Body of pancreas (tissue), 4 donors: ENCODE data around the gene DNM2. TPM values are rescaled to one million over a fixed set of nuclear protein-coding genes. Genes with fewer than 3 reads are reported as not detected.

Experiments used
- ATAC-seq: fragments of 150-250 bp; one replicate; pipeline ENCODE4 v1.9.1; 2016
- DNase-seq, 4 donors: peaks; one replicate each; pipeline ENCODE4 v3.0.0-alpha.2; 2019
- H3K27ac ChIP-seq, 4 donors: fragments of 200-600 bp; sonication (generic); 1 replicate in 3 of 4; 2 replicates in 1 of 4; pipeline versions ENCODE4 v1.5.1 to v1.6.1; 2016 to 2019; ENCODE audit warnings: mild to moderate bottlenecking in 1 of 4, mixed read lengths in 1 of 4, moderate library complexity in 1 of 4
- H3K27me3 ChIP-seq, 2 donors: fragments of 200-600 bp; sonication (generic); one replicate each; pipeline ENCODE4 v1.6.0; 2016; ENCODE audit warnings: mild to moderate bottlenecking in 1 of 2
- H3K36me3 ChIP-seq, 2 donors: fragments of 200-600 bp; sonication (generic); replicated peaks in 1 of 2; 2 replicates each; pipeline ENCODE4 v1.5.1; 2016; ENCODE audit warnings: low read depth in 2 of 2; ENCODE audit not compliant: insufficient read depth in 1 of 2
- H3K4me1 ChIP-seq: fragments of 200-600 bp; sonication (generic); one replicate; pipeline ENCODE4 v1.6.0; 2016
- H3K4me3 ChIP-seq, 2 donors: fragments of 200-600 bp; sonication (generic); 1 replicate in 1 of 2; 2 replicates in 1 of 2; pipeline ENCODE4 v1.5.1; 2016 to 2019
- H3K9me3 ChIP-seq, 3 donors: fragments of 200-600 bp; sonication (generic); 1 replicate in 2 of 3; 2 replicates in 1 of 3; pipeline ENCODE4 v1.5.1; 2016
- CTCF ChIP-seq, 7 experiments: fragments of 450-650 bp in 4 of 7; fragments of 200-600 bp in 3 of 7; sonication (generic) in 3 of 7; IDR thresholded peaks; one replicate each; pipeline ENCODE4 v1.5.1; 2016 to 2019; ENCODE audit warnings: antibody characterized with exemption in 7 of 7
- POLR2A ChIP-seq, 3 donors: fragments of 450-650 bp; IDR thresholded peaks; one replicate each; pipeline ENCODE4 v1.6.1; 2016; ENCODE audit warnings: antibody characterized with exemption in 3 of 3, mild to moderate bottlenecking in 2 of 3
- WGBS, 2 donors: methylation state at CpG; one replicate each; pipeline ENCODE4 v1.1.5; 2017; 5-methylcytosine and 5-hydroxymethylcytosine counted together
- intact Hi-C: fragments of 100-400 bp; cut with DNase I; formaldehyde crosslinking; loops from one replicate; pipeline ENCODE4 v1.15.1; 2023
- total RNA-seq, 2 donors: library from RNA; depleted of rRNA; stranded (reverse); fragments of >200 nt; gene quantifications; one replicate each; pipeline ENCODE4 v1.1.0, GENCODE V29; 2016

The DNM2 gene
- total RNA-seq, 2 donors from 2014 or later = 98.6 to 158 TPM

- intact Hi-C loops = no loop called here
- no peaks in the 10 kb centered on the region for H3K36me3 ChIP-seq
- TF ChIP-seq POLR2A (IDR thresholded peaks at IDR 0.05) = no peak
- TF ChIP-seq CTCF (IDR thresholded peaks at IDR 0.05) = no peak
- H3K9me3 ChIP-seq = no peaks in the 10 kb centered on the region
- H3K4me3 ChIP-seq = no peak overlapping the region
- no peak overlapping the region for H3K27ac ChIP-seq
- WGBS, 2 donors = 95% methylated on average over 10 to 16 of the region's 16 CpGs
- no peak for ATAC-seq
- H3K4me1 ChIP-seq = peaks cover under 1% of the 10 kb centered on the region
- no peaks in the 10 kb centered on the region for H3K27me3 ChIP-seq
- no peak for DNase-seq
Observed at GRCh38 chr19:10707440-10707839, 10.4 kb upstream of the DNM2 start.

DNA sequence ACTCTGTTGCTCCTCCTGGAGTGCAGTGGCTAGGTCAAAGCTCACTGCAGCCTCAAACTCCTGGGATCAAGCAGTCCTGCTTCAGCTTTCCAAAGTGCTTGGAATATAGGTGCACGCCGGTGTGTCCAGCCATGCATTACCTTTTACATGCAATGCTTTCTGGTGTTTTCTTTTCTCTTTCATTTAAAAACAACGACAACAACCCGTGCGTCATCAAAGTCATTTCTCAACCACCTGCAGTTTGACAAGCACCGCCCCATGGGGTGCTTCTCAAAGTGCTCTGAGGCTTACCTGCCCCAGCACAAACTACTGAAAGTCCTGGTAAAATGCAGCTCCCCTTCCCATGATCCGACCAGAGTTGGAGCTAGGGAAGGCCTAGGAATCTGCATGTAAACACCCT lies 9.6 kb upstream of the DNM2 start:
- intact Hi-C loops = no loop called here
- Histone ChIP-seq H3K4me1 (no peaks in the 10 kb centered on the region), H3K4me3 (no peak overlapping the region), H3K27ac (no peak overlapping the region), H3K9me3 (no peaks in the 10 kb centered on the region), H3K27me3 (no peaks in the 10 kb centered on the region), H3K36me3 (no peaks in the 10 kb centered on the region)
- ATAC-seq = no peak
- TF ChIP-seq POLR2A (IDR thresholded peaks at IDR 0.05) = no peak
- no peak for TF ChIP-seq CTCF (IDR thresholded peaks at IDR 0.05)
- WGBS, 2 donors = 92 to 94% methylated on average over 7 of the region's 7 CpGs
- DNase-seq = no peak

GRCh38 chr19:10712045-10712444 lies 5.8 kb upstream of the DNM2 start:
- Histone ChIP-seq H3K4me1 (peaks cover 4% of the 10 kb centered on the region), H3K4me3 (no peak overlapping the region), H3K9me3 (no peaks in the 10 kb centered on the region), H3K27ac (no peak overlapping the region), H3K27me3 (no peaks in the 10 kb centered on the region), H3K36me3 (no peaks in the 10 kb centered on the region)
- ATAC-seq = no peak
- intact Hi-C loops = loop anchor here (10.0 kb wide), 2 partner anchors 53 to 133 kb away; partner anchors contain the start of gene C19orf38
- no peak for DNase-seq
- WGBS, 2 donors = 88% methylated on average over 14 of the region's 14 CpGs
- no peak for TF ChIP-seq CTCF (IDR thresholded peaks at IDR 0.05)
- no peak for TF ChIP-seq POLR2A (IDR thresholded peaks at IDR 0.05)

DNA sequence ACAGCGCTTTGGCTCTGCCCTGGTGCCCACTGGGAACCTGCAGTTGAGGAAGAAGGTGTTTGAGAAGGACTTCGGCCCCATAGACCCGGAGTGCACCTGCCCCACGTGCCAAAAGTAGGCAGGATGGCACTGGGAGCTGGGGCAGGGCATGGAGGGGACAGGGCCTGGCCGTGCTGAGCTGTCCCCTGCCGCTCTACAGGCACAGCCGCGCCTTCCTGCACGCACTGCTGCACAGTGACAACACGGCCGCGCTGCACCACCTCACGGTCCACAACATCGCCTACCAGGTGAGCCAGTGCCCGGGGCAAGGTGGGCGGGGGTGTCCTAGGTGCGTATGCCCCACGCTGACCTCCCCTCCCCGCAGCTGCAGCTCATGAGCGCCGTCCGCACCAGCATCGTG lies 5.1 kb upstream of the DNM2 start:
- H3K27ac ChIP-seq = peak overlapping the region in 1 of 4 donors; percentile 12

More for the DNA sequence above, 5.1 kb upstream of the DNM2 start:
- 85 to 93% methylated on average over 19 to 22 of the region's 23 CpGs for WGBS, 2 donors
- no peak overlapping the region for H3K4me3 ChIP-seq
- peaks cover 6% of the 10 kb centered on the region for H3K4me1 ChIP-seq
- TF ChIP-seq CTCF (IDR thresholded peaks at IDR 0.05) (no peak), POLR2A (IDR thresholded peaks at IDR 0.05) (no peak)
- ATAC-seq = no peak
- no peaks in the 10 kb centered on the region for H3K9me3 ChIP-seq
- intact Hi-C loops = loop anchor here (10.0 kb wide), 2 partner anchors 52 to 132 kb away; partner anchors contain the start of gene C19orf38
- H3K36me3 ChIP-seq = no peaks in the 10 kb centered on the region
- no peaks in the 10 kb centered on the region for H3K27me3 ChIP-seq
- DNase-seq = no peak
